WTC11 (cell line): ENCODE measurements around the gene STX19.

ENCODE experiments used
- FOXK1 ChIP-seq: sonication (generic); formaldehyde crosslinking; IDR thresholded peaks from 2 replicates; pipeline ENCODE4 v1.8.0; 2022; ENCODE audit warnings: mild to moderate bottlenecking, moderate library complexity, missing genetic modification reagents
- KAT7 ChIP-seq: sonication (generic); formaldehyde crosslinking; IDR thresholded peaks from 2 replicates; pipeline ENCODE4 v1.8.1; 2023; ENCODE audit warnings: missing genetic modification reagents, mild to moderate bottlenecking, borderline replicate concordance
- SP1 ChIP-seq: sonication (generic); formaldehyde crosslinking; conservative IDR thresholded peaks from 2 replicates; pipeline ENCODE4 v1.8.1; 2022; ENCODE audit warnings: missing genetic modification reagents
- TCF7 ChIP-seq: sonication (generic); formaldehyde crosslinking; IDR thresholded peaks from 2 replicates; pipeline ENCODE4 v1.8.0; 2022; ENCODE audit warnings: mild to moderate bottlenecking, low read depth, missing genetic modification reagents, moderate library complexity
- TP53 ChIP-seq: sonication (generic); formaldehyde crosslinking; IDR thresholded peaks from 2 replicates; pipeline ENCODE4 v1.8.1; 2023; ENCODE audit warnings: mild to moderate bottlenecking, missing genetic modification reagents
- ZNF423 ChIP-seq: fragments of 250-450 bp; sonication (Bioruptor Pico); IDR thresholded peaks from 2 replicates; pipeline ENCODE4 v2.1.2; 2022; ENCODE audit warnings: mild to moderate bottlenecking, moderate library complexity
- TF ChIP-seq, protein P1 (sequence below): fragments of 200-600 bp; IDR thresholded peaks from 2 replicates; pipeline ENCODE4 v1.8.0; 2022; ENCODE audit warnings: antibody characterized with exemption
- TF ChIP-seq, protein P2 (sequence below): sonication (generic); formaldehyde crosslinking; IDR thresholded peaks from 2 replicates; pipeline ENCODE4 v1.8.0; 2022; ENCODE audit warnings: missing genetic modification reagents
- TF ChIP-seq, protein P3 (sequence below): sonication (generic); formaldehyde crosslinking; IDR thresholded peaks from 2 replicates; pipeline ENCODE4 v1.8.1; 2023; ENCODE audit warnings: mild to moderate bottlenecking, missing genetic modification reagents, moderate library complexity
- TF ChIP-seq, protein P4 (sequence below): sonication (generic); formaldehyde crosslinking; IDR thresholded peaks from 2 replicates; pipeline ENCODE4 v1.8.0; 2022; ENCODE audit warnings: mild to moderate bottlenecking, missing genetic modification reagents
- TF ChIP-seq, protein P5 (sequence below): sonication (generic); formaldehyde crosslinking; IDR thresholded peaks from 2 replicates; pipeline ENCODE4 v1.8.1; 2023; ENCODE audit warnings: mild to moderate bottlenecking, moderate library complexity, missing genetic modification reagents
- TF ChIP-seq, protein P6 (sequence below): sonication (generic); formaldehyde crosslinking; IDR thresholded peaks from 2 replicates; pipeline ENCODE4 v1.8.1; 2023; ENCODE audit warnings: mild to moderate bottlenecking, missing genetic modification reagents
- TF ChIP-seq, protein P7 (sequence below): sonication (generic); formaldehyde crosslinking; conservative IDR thresholded peaks from 2 replicates; pipeline ENCODE4 v1.8.1; 2023; ENCODE audit warnings: mild to moderate bottlenecking, low read depth, missing genetic modification reagents, moderate library complexity

DNA sequence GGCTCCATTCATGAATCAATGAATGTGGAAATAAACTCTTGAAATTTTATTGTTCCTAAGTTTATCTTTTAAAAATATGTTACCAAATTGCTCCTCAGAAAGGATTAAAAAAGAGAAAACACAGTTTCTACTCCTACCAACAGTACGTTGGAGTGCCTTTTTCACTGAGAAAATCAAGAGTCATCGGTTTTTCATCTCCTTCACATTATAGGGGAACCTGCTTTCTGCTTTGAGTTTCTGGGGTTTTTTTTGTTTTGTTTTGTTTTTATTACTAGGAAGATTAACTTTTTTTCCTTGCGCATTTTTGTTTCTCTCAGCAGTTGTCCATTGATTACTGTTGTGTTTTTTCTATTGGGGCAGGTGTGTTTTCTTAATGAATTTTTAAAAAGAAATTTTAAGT is 45.0 kb downstream of the STX19 start:
- TF ChIP-seq, protein P1, sequence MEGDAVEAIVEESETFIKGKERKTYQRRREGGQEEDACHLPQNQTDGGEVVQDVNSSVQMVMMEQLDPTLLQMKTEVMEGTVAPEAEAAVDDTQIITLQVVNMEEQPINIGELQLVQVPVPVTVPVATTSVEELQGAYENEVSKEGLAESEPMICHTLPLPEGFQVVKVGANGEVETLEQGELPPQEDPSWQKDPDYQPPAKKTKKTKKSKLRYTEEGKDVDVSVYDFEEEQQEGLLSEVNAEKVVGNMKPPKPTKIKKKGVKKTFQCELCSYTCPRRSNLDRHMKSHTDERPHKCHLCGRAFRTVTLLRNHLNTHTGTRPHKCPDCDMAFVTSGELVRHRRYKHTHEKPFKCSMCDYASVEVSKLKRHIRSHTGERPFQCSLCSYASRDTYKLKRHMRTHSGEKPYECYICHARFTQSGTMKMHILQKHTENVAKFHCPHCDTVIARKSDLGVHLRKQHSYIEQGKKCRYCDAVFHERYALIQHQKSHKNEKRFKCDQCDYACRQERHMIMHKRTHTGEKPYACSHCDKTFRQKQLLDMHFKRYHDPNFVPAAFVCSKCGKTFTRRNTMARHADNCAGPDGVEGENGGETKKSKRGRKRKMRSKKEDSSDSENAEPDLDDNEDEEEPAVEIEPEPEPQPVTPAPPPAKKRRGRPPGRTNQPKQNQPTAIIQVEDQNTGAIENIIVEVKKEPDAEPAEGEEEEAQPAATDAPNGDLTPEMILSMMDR = no peak
- TF ChIP-seq SP1 (CRISPR knock-in tag) (no peak), TCF7 (CRISPR knock-in tag) (no peak), ZNF423 (no peak), KAT7 (CRISPR knock-in tag) (no peak), FOXK1 (CRISPR knock-in tag) (no peak), TP53 (CRISPR knock-in tag) (no peak)
- TF ChIP-seq, protein P2, sequence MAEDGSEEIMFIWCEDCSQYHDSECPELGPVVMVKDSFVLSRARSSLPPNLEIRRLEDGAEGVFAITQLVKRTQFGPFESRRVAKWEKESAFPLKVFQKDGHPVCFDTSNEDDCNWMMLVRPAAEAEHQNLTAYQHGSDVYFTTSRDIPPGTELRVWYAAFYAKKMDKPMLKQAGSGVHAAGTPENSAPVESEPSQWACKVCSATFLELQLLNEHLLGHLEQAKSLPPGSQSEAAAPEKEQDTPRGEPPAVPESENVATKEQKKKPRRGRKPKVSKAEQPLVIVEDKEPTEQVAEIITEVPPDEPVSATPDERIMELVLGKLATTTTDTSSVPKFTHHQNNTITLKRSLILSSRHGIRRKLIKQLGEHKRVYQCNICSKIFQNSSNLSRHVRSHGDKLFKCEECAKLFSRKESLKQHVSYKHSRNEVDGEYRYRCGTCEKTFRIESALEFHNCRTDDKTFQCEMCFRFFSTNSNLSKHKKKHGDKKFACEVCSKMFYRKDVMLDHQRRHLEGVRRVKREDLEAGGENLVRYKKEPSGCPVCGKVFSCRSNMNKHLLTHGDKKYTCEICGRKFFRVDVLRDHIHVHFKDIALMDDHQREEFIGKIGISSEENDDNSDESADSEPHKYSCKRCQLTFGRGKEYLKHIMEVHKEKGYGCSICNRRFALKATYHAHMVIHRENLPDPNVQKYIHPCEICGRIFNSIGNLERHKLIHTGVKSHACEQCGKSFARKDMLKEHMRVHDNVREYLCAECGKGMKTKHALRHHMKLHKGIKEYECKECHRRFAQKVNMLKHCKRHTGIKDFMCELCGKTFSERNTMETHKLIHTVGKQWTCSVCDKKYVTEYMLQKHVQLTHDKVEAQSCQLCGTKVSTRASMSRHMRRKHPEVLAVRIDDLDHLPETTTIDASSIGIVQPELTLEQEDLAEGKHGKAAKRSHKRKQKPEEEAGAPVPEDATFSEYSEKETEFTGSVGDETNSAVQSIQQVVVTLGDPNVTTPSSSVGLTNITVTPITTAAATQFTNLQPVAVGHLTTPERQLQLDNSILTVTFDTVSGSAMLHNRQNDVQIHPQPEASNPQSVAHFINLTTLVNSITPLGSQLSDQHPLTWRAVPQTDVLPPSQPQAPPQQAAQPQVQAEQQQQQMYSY = no peak
- TF ChIP-seq, protein P3, sequence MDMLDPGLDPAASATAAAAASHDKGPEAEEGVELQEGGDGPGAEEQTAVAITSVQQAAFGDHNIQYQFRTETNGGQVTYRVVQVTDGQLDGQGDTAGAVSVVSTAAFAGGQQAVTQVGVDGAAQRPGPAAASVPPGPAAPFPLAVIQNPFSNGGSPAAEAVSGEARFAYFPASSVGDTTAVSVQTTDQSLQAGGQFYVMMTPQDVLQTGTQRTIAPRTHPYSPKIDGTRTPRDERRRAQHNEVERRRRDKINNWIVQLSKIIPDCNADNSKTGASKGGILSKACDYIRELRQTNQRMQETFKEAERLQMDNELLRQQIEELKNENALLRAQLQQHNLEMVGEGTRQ (CRISPR knock-in tag) = no peak
- TF ChIP-seq, protein P4, sequence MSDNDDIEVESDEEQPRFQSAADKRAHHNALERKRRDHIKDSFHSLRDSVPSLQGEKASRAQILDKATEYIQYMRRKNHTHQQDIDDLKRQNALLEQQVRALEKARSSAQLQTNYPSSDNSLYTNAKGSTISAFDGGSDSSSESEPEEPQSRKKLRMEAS (CRISPR knock-in tag) = no peak
- TF ChIP-seq, protein P5, sequence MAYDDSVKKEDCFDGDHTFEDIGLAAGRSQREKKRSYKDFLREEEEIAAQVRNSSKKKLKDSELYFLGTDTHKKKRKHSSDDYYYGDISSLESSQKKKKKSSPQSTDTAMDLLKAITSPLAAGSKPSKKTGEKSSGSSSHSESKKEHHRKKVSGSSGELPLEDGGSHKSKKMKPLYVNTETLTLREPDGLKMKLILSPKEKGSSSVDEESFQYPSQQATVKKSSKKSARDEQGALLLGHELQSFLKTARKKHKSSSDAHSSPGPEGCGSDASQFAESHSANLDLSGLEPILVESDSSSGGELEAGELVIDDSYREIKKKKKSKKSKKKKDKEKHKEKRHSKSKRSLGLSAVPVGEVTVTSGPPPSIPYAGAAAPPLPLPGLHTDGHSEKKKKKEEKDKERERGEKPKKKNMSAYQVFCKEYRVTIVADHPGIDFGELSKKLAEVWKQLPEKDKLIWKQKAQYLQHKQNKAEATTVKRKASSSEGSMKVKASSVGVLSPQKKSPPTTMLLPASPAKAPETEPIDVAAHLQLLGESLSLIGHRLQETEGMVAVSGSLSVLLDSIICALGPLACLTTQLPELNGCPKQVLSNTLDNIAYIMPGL (CRISPR knock-in tag) = no peak
- TF ChIP-seq, protein P6, sequence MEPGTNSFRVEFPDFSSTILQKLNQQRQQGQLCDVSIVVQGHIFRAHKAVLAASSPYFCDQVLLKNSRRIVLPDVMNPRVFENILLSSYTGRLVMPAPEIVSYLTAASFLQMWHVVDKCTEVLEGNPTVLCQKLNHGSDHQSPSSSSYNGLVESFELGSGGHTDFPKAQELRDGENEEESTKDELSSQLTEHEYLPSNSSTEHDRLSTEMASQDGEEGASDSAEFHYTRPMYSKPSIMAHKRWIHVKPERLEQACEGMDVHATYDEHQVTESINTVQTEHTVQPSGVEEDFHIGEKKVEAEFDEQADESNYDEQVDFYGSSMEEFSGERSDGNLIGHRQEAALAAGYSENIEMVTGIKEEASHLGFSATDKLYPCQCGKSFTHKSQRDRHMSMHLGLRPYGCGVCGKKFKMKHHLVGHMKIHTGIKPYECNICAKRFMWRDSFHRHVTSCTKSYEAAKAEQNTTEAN (CRISPR knock-in tag) = no peak
- TF ChIP-seq, protein P7, sequence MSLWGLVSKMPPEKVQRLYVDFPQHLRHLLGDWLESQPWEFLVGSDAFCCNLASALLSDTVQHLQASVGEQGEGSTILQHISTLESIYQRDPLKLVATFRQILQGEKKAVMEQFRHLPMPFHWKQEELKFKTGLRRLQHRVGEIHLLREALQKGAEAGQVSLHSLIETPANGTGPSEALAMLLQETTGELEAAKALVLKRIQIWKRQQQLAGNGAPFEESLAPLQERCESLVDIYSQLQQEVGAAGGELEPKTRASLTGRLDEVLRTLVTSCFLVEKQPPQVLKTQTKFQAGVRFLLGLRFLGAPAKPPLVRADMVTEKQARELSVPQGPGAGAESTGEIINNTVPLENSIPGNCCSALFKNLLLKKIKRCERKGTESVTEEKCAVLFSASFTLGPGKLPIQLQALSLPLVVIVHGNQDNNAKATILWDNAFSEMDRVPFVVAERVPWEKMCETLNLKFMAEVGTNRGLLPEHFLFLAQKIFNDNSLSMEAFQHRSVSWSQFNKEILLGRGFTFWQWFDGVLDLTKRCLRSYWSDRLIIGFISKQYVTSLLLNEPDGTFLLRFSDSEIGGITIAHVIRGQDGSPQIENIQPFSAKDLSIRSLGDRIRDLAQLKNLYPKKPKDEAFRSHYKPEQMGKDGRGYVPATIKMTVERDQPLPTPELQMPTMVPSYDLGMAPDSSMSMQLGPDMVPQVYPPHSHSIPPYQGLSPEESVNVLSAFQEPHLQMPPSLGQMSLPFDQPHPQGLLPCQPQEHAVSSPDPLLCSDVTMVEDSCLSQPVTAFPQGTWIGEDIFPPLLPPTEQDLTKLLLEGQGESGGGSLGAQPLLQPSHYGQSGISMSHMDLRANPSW (CRISPR knock-in tag) = no peak
